ENCODE measurements around the gene RAB44.

Gene RAB44

GRCh38 chr6:36735110-36736071 lies 37.8 kb downstream of the RAB44 start:
- peak; percentile 79 for DNase-seq

- DNase-seq, result no peak
These were observed 39.6 kb downstream of the RAB44 start for GRCh38 chr6:36737043-36737785.

GRCh38 chr6:36738108-36738507 lies 40.5 kb downstream of the RAB44 start:
- DNase-seq, result no peak

GRCh38 chr6:36739947-36740817 lies 42.6 kb downstream of the RAB44 start:
- no peak for DNase-seq

GRCh38 chr6:36740818-36741179 lies 43.2 kb downstream of the RAB44 start:
- no peak for DNase-seq

GRCh38 chr6:36742146-36742545 lies 44.5 kb downstream of the RAB44 start:
- DNase-seq, result no peak

GRCh38 chr6:36743032-36743431 lies 45.4 kb downstream of the RAB44 start:
- DNase-seq, result no peak

- DNase-seq, result no peak
These were observed 46.1 kb downstream of the RAB44 start for GRCh38 chr6:36743538-36744303.

GRCh38 chr6:36744304-36744673 lies 46.7 kb downstream of the RAB44 start:
- DNase-seq, result no peak

GRCh38 chr6:36745283-36745682 lies 47.7 kb downstream of the RAB44 start:
- DNase-seq, result no peak

- no peak for DNase-seq
These were observed 48.2 kb downstream of the RAB44 start for GRCh38 chr6:36745836-36746235.

- DNase-seq, result no peak
These were observed 48.6 kb downstream of the RAB44 start for GRCh38 chr6:36746251-36746650.

GRCh38 chr6:36749829-36750489 lies 52.3 kb downstream of the RAB44 start:
- DNase-seq, result no peak

GRCh38 chr6:36751091-36751490 lies 53.5 kb downstream of the RAB44 start:
- DNase-seq, result no peak

- no peak for DNase-seq
These were observed 54.2 kb downstream of the RAB44 start for GRCh38 chr6:36751833-36752186.

- DNase-seq, result peak; percentile 36
These were observed 54.7 kb downstream of the RAB44 start for GRCh38 chr6:36752187-36752885.

GRCh38 chr6:36752886-36753506 lies 55.4 kb downstream of the RAB44 start:
- DNase-seq, result peak; percentile 93

GRCh38 chr6:36753671-36754405 lies 56.2 kb downstream of the RAB44 start:
- DNase-seq, result peak; percentile 81

GRCh38 chr6:36754582-36755434 lies 57.2 kb downstream of the RAB44 start:
- DNase-seq, result no peak
